SK-N-MC (cell line): ENCODE measurements around the gene TMA7.
"Not testable (repeated sequence)": the region's sequence is repeated elsewhere in the genome, so short reads cannot be mapped to it uniquely, and the experiment has no call there.

ENCODE experiments used
- DNase-seq: peaks from one replicate; pipeline ENCODE4 v3.0.0-alpha.2; 2011; ENCODE audit warnings: low read depth, low spot score
- H3K27ac ChIP-seq: fragments of 200-600 bp; sonication (generic); 2 replicates; pipeline ENCODE4 v1.5.1; 2016; ENCODE audit warnings: mixed run types
- H3K36me3 ChIP-seq: fragments of 200-600 bp; sonication (generic); 2 replicates; pipeline ENCODE4 v1.6.1; 2017; ENCODE audit warnings: antibody characterized with exemption, low read length, mixed read lengths; ENCODE audit not compliant: insufficient read depth
- H3K4me3 ChIP-seq: fragments of 200-600 bp; sonication (generic); 2 replicates; pipeline ENCODE4 v1.5.1; 2016
- H3K9ac ChIP-seq: fragments of 200-600 bp; sonication (generic); 2 replicates; pipeline ENCODE4 v1.8.0; 2017; ENCODE audit warnings: mixed run types, mixed read lengths; ENCODE audit not compliant: insufficient read length
- H3K9me3 ChIP-seq: fragments of 200-600 bp; sonication (generic); 2 replicates; pipeline ENCODE4 v1.6.1; 2017; ENCODE audit warnings: low read depth, mild to moderate bottlenecking, antibody characterized with exemption, low read length, moderate library complexity, mixed read lengths
- EZH2 ChIP-seq: fragments of 200-600 bp; sonication (generic); IDR thresholded peaks from one replicate; pipeline ENCODE4 v1.6.1; 2017; ENCODE audit warnings: antibody characterized with exemption
- FOXP2 ChIP-seq: optimal IDR thresholded peaks from 2 replicates; pipeline ENCODE3; 2011; ENCODE audit warnings: mild to moderate bottlenecking, moderate library complexity; ENCODE audit not compliant: insufficient read depth; ENCODE audit errors: extremely low read length, control extremely low read depth
- POLR2AphosphoS5 ChIP-seq: IDR thresholded peaks from 2 replicates; pipeline ENCODE4 v1.6.1; 2012; ENCODE audit warnings: mild to moderate bottlenecking, low read depth, low read length, borderline replicate concordance

Gene TMA7

GRCh38 chr3:48451270-48451669 lies 11.2 kb downstream of the TMA7 start:
- H3K4me3 ChIP-seq: no peak overlapping the region
- no peak for DNase-seq
- no peaks in the 10 kb centered on the region for H3K9me3 ChIP-seq
- H3K36me3 ChIP-seq: peaks cover 10% of the 10 kb centered on the region; the same call in 1 of the 2 replicates
- H3K9ac ChIP-seq: no peak overlapping the region
- no peak overlapping the region for H3K27ac ChIP-seq
- TF ChIP-seq FOXP2 (no peak), POLR2AphosphoS5 (no peak), EZH2 (no peak)

DNA sequence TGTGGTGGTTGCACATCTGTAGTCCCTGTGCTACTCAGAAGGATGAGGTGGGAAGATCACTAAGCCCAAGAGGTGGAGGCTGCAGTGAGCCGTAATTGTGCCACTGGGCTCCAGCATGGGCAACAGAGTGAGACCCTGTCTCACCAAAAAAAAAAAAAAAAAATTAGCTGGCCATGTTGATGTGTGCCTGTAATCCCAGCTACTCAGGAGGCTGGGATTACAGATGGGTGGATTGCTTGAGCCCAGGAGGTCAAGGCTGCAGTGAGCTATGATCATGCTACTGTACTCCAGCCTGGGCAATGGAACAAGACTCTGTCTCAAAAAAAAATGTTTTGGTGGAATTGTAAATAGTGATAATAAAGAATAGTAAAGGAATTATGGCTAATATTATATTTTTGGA lies 16.4 kb downstream of the TMA7 start:
- Histone ChIP-seq H3K4me3 (no peak overlapping the region), H3K27ac (no peak overlapping the region), H3K36me3 (peaks cover 14% of the 10 kb centered on the region; the same call in 1 of the 2 replicates), H3K9ac (no peak overlapping the region), H3K9me3 (no peaks in the 10 kb centered on the region)
- DNase-seq: no peak
- TF ChIP-seq POLR2AphosphoS5 (no peak), EZH2 (no peak), FOXP2 (no peak)

DNA sequence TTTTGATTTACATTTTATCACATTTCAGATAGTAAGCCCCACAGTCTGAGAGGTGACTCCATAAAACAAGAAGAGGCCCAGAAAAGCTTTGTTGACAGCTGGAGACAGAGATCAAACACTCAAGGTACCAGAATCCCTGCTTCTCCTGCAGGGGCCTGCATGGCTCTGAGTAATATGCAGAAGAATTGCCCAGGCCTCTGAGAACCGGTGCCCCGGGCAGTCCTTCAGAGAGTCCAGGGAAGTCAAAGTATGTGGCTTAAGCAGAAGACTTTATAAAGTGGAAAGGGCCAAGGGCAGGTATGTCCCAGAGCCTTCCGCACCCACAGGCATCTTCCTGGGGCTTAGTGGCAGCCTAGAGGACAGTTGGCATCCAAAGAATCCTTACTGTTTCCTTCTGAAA lies 19.3 kb downstream of the TMA7 start:
- no peak overlapping the region for H3K27ac ChIP-seq
- DNase-seq: no peak
- H3K9ac ChIP-seq: no peak overlapping the region
- H3K36me3 ChIP-seq: peaks cover 6% of the 10 kb centered on the region; the same call in 1 of the 2 replicates
- H3K9me3 ChIP-seq: no peaks in the 10 kb centered on the region
- H3K4me3 ChIP-seq: no peak overlapping the region
- TF ChIP-seq EZH2 (no peak), FOXP2 (no peak), POLR2AphosphoS5 (no peak)

GRCh38 chr3:48459773-48460516 lies 19.9 kb downstream of the TMA7 start:
- Histone ChIP-seq H3K4me3 (no peak overlapping the region), H3K9me3 (no peaks in the 10 kb centered on the region), H3K27ac (no peak overlapping the region), H3K9ac (no peak overlapping the region), H3K36me3 (peaks cover 4% of the 10 kb centered on the region; the same call in 1 of the 2 replicates)
- DNase-seq: no peak
- TF ChIP-seq EZH2: no peak
- TF ChIP-seq POLR2AphosphoS5: no peak
- no peak for TF ChIP-seq FOXP2

- Histone ChIP-seq H3K9ac (no peak overlapping the region), H3K27ac (no peak overlapping the region)
These were observed 20.5 kb downstream of the TMA7 start for GRCh38 chr3:48460517-48460902.

DNA sequence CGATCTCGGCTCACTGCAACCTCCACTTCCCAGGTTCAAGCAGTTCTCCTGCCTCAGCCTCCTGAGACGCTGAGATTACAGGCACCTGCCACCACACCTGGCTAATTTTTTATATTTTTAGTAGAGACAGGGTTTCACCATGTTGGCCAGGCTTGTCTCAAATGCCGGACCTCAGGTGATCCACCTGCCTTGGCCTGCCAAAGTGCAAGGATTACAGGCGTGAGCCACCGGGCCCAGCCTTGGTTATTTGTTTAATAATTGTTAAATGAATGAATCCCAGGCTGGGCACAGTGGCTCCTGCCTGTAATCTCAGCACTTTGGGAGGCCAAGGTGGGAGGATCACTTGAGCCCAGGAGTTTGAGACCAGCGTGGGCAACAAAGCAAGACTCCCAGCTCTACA lies 21.7 kb downstream of the TMA7 start:
- not testable (repeated sequence) for DNase-seq, H3K9ac ChIP-seq, H3K4me3 ChIP-seq, H3K36me3 ChIP-seq, H3K9me3 ChIP-seq, H3K27ac ChIP-seq

More at GRCh38 chr3:48460517-48460902, 20.5 kb downstream of the TMA7 start:
- no peaks in the 10 kb centered on the region for H3K9me3 ChIP-seq
- no peak overlapping the region for H3K4me3 ChIP-seq
- no peak for DNase-seq
- peaks cover 4% of the 10 kb centered on the region; the same call in 1 of the 2 replicates for H3K36me3 ChIP-seq
- TF ChIP-seq EZH2: no peak
- no peak for TF ChIP-seq POLR2AphosphoS5
- no peak for TF ChIP-seq FOXP2

- no peak for DNase-seq
- H3K27ac ChIP-seq: no peak overlapping the region
- no peak overlapping the region for H3K4me3 ChIP-seq
- TF ChIP-seq FOXP2: no peak
- no peak for TF ChIP-seq POLR2AphosphoS5
- no peak for TF ChIP-seq EZH2
- H3K36me3 ChIP-seq: no peaks in the 10 kb centered on the region; the same call in 1 of the 2 replicates
- no peaks in the 10 kb centered on the region for H3K9me3 ChIP-seq
- H3K9ac ChIP-seq: no peak overlapping the region
These were observed 23.6 kb downstream of the TMA7 start for GRCh38 chr3:48463703-48464102.

DNA sequence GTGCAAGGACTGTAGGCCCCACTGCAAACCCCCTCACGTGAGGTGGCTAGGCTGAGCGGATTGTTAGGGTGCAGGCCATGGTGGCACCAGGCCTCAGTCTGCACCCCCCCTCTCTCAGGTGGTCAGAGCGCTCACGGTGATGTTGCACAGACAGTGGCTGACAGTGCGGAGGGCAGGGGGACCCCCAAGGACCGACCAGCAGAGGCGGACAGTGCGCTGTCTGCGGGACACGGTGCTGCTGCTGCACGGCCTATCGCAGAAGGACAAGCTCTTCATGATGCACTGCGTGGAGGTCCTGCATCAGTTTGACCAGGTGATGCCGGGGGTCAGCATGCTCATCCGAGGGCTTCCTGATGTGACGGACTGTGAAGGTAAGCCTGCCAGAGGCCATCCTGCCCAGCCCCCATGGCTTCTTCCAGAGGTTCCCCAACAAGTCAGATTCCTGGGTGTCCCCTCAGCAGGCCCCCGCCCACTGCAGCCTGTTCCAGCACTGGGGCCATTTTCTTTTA lies 24.7 kb downstream of the TMA7 start:
- no peak overlapping the region for H3K27ac ChIP-seq
- no peak for DNase-seq
- no peak overlapping the region for H3K9ac ChIP-seq
- H3K36me3 ChIP-seq: no peaks in the 10 kb centered on the region; the same call in 1 of the 2 replicates
- TF ChIP-seq FOXP2 (no peak), EZH2 (no peak), POLR2AphosphoS5 (no peak)
- H3K9me3 ChIP-seq: no peaks in the 10 kb centered on the region
- no peak overlapping the region for H3K4me3 ChIP-seq

DNA sequence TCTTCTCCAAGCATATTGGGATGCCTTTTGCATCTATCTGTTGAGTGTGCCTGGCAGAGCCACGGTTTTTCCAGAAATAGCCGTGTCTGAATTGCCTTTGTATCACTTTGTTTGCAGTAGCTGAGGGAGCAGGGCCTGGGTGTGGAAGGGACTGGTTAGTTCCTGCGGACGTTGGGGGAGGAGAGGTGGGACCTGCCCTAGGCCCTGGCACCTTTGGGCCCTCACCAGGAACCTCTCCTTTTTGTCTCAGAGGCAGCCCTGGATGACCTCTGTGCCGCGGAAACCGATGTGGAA lies 25.1 kb downstream of the TMA7 start:
- no peak overlapping the region for H3K9ac ChIP-seq

More for the DNA sequence above, 25.1 kb downstream of the TMA7 start:
- DNase-seq: no peak
- Histone ChIP-seq H3K36me3 (no peaks in the 10 kb centered on the region; the same call in 1 of the 2 replicates), H3K9me3 (no peaks in the 10 kb centered on the region), H3K27ac (no peak overlapping the region), H3K4me3 (no peak overlapping the region)
- no peak for TF ChIP-seq FOXP2
- no peak for TF ChIP-seq POLR2AphosphoS5
- no peak for TF ChIP-seq EZH2
